ENCODE measurements around the gene FANCL.

DNA sequence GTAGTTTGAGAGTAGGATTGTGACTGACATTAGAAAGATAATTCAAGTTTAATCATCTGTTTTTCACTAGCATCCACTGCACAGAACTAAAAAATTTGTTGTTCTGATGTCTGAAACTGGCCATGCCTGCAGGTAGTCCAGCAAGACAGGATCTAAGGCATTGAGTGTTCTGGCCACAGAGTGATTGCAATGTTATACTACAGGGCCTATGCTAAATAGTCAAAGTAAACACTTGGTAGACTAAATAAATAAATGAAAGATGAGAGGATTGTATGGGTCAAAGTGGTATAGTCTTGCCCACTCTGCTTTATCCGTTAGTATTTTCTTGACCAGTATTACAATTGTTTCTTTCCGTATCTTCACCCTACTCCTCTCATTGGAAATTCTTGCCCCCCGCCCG lies 27.6 kb upstream of the FANCL start:
- TF ChIP-seq POLR2A (IDR thresholded peaks at IDR 0.05): no peak
- TF ChIP-seq, protein P1, sequence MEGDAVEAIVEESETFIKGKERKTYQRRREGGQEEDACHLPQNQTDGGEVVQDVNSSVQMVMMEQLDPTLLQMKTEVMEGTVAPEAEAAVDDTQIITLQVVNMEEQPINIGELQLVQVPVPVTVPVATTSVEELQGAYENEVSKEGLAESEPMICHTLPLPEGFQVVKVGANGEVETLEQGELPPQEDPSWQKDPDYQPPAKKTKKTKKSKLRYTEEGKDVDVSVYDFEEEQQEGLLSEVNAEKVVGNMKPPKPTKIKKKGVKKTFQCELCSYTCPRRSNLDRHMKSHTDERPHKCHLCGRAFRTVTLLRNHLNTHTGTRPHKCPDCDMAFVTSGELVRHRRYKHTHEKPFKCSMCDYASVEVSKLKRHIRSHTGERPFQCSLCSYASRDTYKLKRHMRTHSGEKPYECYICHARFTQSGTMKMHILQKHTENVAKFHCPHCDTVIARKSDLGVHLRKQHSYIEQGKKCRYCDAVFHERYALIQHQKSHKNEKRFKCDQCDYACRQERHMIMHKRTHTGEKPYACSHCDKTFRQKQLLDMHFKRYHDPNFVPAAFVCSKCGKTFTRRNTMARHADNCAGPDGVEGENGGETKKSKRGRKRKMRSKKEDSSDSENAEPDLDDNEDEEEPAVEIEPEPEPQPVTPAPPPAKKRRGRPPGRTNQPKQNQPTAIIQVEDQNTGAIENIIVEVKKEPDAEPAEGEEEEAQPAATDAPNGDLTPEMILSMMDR (IDR thresholded peaks at IDR 0.05): no peak

Measured in right lobe of liver (tissue), 4 donors.